HCT116 (cell line): Measurements from ENCODE around the gene RMND1. TPM values are rescaled to one million over a fixed set of nuclear protein-coding genes. Genes with fewer than 3 reads are reported as not detected.
A peak's percentile ranks its signal among the peaks of the same experiment; 100 is the strongest.

Experiments
- ATAC-seq: fragments of 200-7000 bp; cut with Tn5 transposase; 2 replicates; pipeline ENCODE4 v1.9.1; 2020; ENCODE audit warnings: mild to moderate bottlenecking, moderate library complexity
- BruUV-seq: library from RNA; stranded (reverse); fragments of 400-500 nt; replicated peaks from 2 replicates; lab custom pipeline; 2021; lab: Mats Ljungman, UMichigan
- CTCF ChIA-PET: fragments of 300-600 bp; sonication (Branson Sonifier 250); formaldehyde crosslinking; loops from one replicate; lab custom pipeline; 2021; ENCODE audit warnings: antibody characterized with exemption; lab: Charles Lee
- POLR2A ChIA-PET: fragments of 300-600, 350-600 bp; sonication (Branson Sonifier 250); formaldehyde crosslinking; loops from one replicate; lab custom pipeline; 2021; ENCODE audit warnings: antibody characterized with exemption; lab: Charles Lee
- RAD21 ChIA-PET, 2 experiments: fragments of 300-600 bp; sonication (Branson Sonifier 250); formaldehyde crosslinking; loops; one replicate each; lab custom pipeline; 2023; ENCODE audit warnings: low total read pairs in 2 of 2; ENCODE audit not compliant: uncharacterized antibody in 2 of 2, unreplicated experiment in 2 of 2, low non-redundant PET in 1 of 2; lab: Charles Lee
- DNase-seq: peaks from one replicate; pipeline ENCODE4 v3.0.0-alpha.2; 2010; ENCODE audit warnings: low read depth, low spot score
- H2AFZ ChIP-seq: fragments of 200-600 bp; shearing (Covaris generic), sonication (generic); 2 replicates; pipeline ENCODE4 v1.6.1; 2017; ENCODE audit warnings: low read depth, mixed run types, mixed read lengths, antibody characterized with exemption, low read length; ENCODE audit not compliant: poor library complexity, severe bottlenecking
- H3K27ac ChIP-seq: 2 replicates; pipeline ENCODE4 v1.5.1; 2012; ENCODE audit warnings: low read depth, low read length
- H3K27me3 ChIP-seq: fragments of 200-600 bp; sonication (generic); 2 replicates; pipeline ENCODE4 v1.6.1; 2016; ENCODE audit warnings: mixed run types, low read length, mixed read lengths; ENCODE audit not compliant: insufficient read depth
- H3K36me3 ChIP-seq, 2 experiments: fragments of 200-500 bp in 1 of 2; fragments of 200-600 bp in 1 of 2; sonication (Bioruptor generic) in 1 of 2; sonication (generic) in 1 of 2; 2 replicates each; pipeline versions ENCODE4 v1.5.1 to v1.6.1; 2014 to 2016; ENCODE audit warnings: low read length in 2 of 2, inconsistent platforms in 1 of 2, mixed read lengths in 1 of 2, mixed run types in 1 of 2; ENCODE audit not compliant: insufficient read depth in 2 of 2, control insufficient read depth in 1 of 2
- H3K4me1 ChIP-seq, 2 experiments: fragments of 200-600 bp in 1 of 2; sonication (generic) in 1 of 2; 2 replicates each; pipeline versions ENCODE4 v1.5.1 to v1.6.1; 2012 to 2017; ENCODE audit warnings: low read length in 2 of 2, inconsistent platforms in 1 of 2, mild to moderate bottlenecking in 1 of 2, mixed read lengths in 1 of 2, mixed run types in 1 of 2, moderate library complexity in 1 of 2; ENCODE audit not compliant: insufficient read depth in 2 of 2, control insufficient read depth in 1 of 2
- H3K4me2 ChIP-seq: fragments of 200-600 bp; sonication (generic); 2 replicates; pipeline ENCODE4 v1.6.1; 2017; ENCODE audit warnings: mixed run types, low read length, mixed read lengths
- H3K4me3 ChIP-seq, 2 experiments: fragments of 200-600 bp in 1 of 2; sonication (generic) in 1 of 2; replicated peaks in 1 of 2; 2 replicates each; pipeline ENCODE4 v1.5.1; 2011 to 2016; ENCODE audit warnings: low read length in 2 of 2, control low read depth in 1 of 2, low read depth in 1 of 2, mild to moderate bottlenecking in 1 of 2, mixed read lengths in 1 of 2, mixed run types in 1 of 2
- H3K79me2 ChIP-seq: fragments of 200-600 bp; sonication (generic); 2 replicates; pipeline ENCODE4 v1.6.1; 2017; ENCODE audit warnings: mild to moderate bottlenecking, mixed run types, low read length, moderate library complexity, mixed read lengths; ENCODE audit not compliant: insufficient read depth
- H3K9ac ChIP-seq: fragments of 200-600 bp; sonication (generic); 2 replicates; pipeline ENCODE4 v1.6.1; 2016; ENCODE audit warnings: low read length, mixed read lengths
- H3K9me2 ChIP-seq: fragments of 200-600 bp; sonication (generic), shearing (Covaris generic); 2 replicates; pipeline ENCODE4 v1.6.1; 2017; ENCODE audit warnings: mixed run types, mild to moderate bottlenecking, moderate library complexity; ENCODE audit not compliant: insufficient read depth
- H3K9me3 ChIP-seq, 2 experiments: fragments of 200-500 bp in 1 of 2; fragments of 200-600 bp in 1 of 2; sonication (Bioruptor generic) in 1 of 2; sonication (generic) in 1 of 2; 2 replicates each; pipeline ENCODE4 v1.6.1; 2014 to 2017; ENCODE audit warnings: low read length in 2 of 2, mixed read lengths in 2 of 2, inconsistent platforms in 1 of 2, low read depth in 1 of 2, mild to moderate bottlenecking in 1 of 2, mixed run types in 1 of 2, moderate library complexity in 1 of 2; ENCODE audit not compliant: control insufficient read depth in 1 of 2, insufficient read depth in 1 of 2
- H4K20me1 ChIP-seq: fragments of 200-600 bp; sonication (generic), shearing (Covaris generic); 2 replicates; pipeline ENCODE4 v1.6.1; 2017; ENCODE audit warnings: mixed run types, mild to moderate bottlenecking, moderate library complexity; ENCODE audit not compliant: insufficient read depth
- CBX3 ChIP-seq: IDR thresholded peaks from 2 replicates; pipeline ENCODE4 v1.6.1; 2012; ENCODE audit warnings: low read depth
- EGR1 ChIP-seq: IDR thresholded peaks from 2 replicates; pipeline ENCODE4 v1.6.1; 2012; ENCODE audit warnings: low read depth
- ELF1 ChIP-seq: IDR thresholded peaks from 2 replicates; pipeline ENCODE4 v1.6.1; 2012; ENCODE audit warnings: low read depth, borderline replicate concordance
- EZH2 ChIP-seq: fragments of 200-600 bp; sonication (generic); IDR thresholded peaks from 2 replicates; pipeline ENCODE4 v1.6.1; 2017; ENCODE audit warnings: antibody characterized with exemption, mixed run types
- EZH2phosphoT487 ChIP-seq: fragments of 200-600 bp; IDR thresholded peaks from 2 replicates; pipeline ENCODE4 v1.6.1; 2018; ENCODE audit warnings: antibody characterized with exemption, borderline replicate concordance
- FOSL1 ChIP-seq: IDR thresholded peaks from 2 replicates; pipeline ENCODE4 v1.6.1; 2012; ENCODE audit warnings: low read depth
- JUND ChIP-seq: IDR thresholded peaks from 2 replicates; pipeline ENCODE4 v1.6.1; 2012
- POLR2AphosphoS5 ChIP-seq: IDR thresholded peaks from 2 replicates; pipeline ENCODE4 v1.6.1; 2011; ENCODE audit warnings: mild to moderate bottlenecking, low read depth, low read length, moderate library complexity
- RAD21 ChIP-seq: IDR thresholded peaks from 2 replicates; pipeline ENCODE4 v1.6.1; 2012; ENCODE audit warnings: low read depth, mild to moderate bottlenecking
- SIN3A ChIP-seq: IDR thresholded peaks from 2 replicates; pipeline ENCODE4 v1.6.1; 2012; ENCODE audit warnings: low read depth
- SP1 ChIP-seq: IDR thresholded peaks from 2 replicates; pipeline ENCODE4 v1.6.1; 2012; ENCODE audit warnings: low read depth
- SRF ChIP-seq: IDR thresholded peaks from 2 replicates; pipeline ENCODE4 v1.6.1; 2012; ENCODE audit warnings: low read depth
- TCF7L2 ChIP-seq: IDR thresholded peaks from 2 replicates; pipeline ENCODE4 v1.7.0; 2011; ENCODE audit warnings: borderline replicate concordance, inconsistent platforms; ENCODE audit not compliant: insufficient read depth, insufficient read length; ENCODE audit errors: extremely low read depth
- YY1 ChIP-seq: IDR thresholded peaks from 2 replicates; pipeline ENCODE4 v1.6.1; 2011; ENCODE audit warnings: low read length, low read depth, moderate library complexity, mild to moderate bottlenecking; ENCODE audit not compliant: insufficient replicate concordance; ENCODE audit errors: extremely low read depth
- ZBTB33 ChIP-seq: IDR thresholded peaks from 2 replicates; pipeline ENCODE4 v1.6.1; 2011; ENCODE audit warnings: mild to moderate bottlenecking, low read length, moderate library complexity; ENCODE audit not compliant: insufficient replicate concordance; ENCODE audit errors: extremely low read depth
- ZNF274 ChIP-seq: fragments of 200-500 bp; sonication (Bioruptor generic); IDR thresholded peaks from 2 replicates; pipeline ENCODE4 v1.6.1; 2014; ENCODE audit warnings: mild to moderate bottlenecking, low read depth, low read length, inconsistent platforms
- intact Hi-C: fragments of 100-400 bp; cut with micrococcal nuclease; formaldehyde crosslinking; loops from 2 replicates; pipeline ENCODE4 v1.10.0; 2022
- total RNA-seq: library from RNA; stranded (reverse); gene quantifications from one replicate; pipeline ENCODE4 v1.2.1, GENCODE V29; 2021; ENCODE audit not compliant: unreplicated experiment
- TF ChIP-seq, protein P1 (sequence below): IDR thresholded peaks from 2 replicates; pipeline ENCODE4 v1.6.1; 2012; ENCODE audit warnings: low read depth
- TF ChIP-seq, protein P2 (sequence below): IDR thresholded peaks from 2 replicates; pipeline ENCODE4 v1.6.1; 2012
- TF ChIP-seq, protein P3 (sequence below), 3 experiments: fragments of 200-600 bp in 1 of 3; sonication (generic) in 1 of 3; IDR thresholded peaks in 2 of 3; conservative IDR thresholded peaks in 1 of 3; 2 replicates each; pipeline ENCODE4 v1.5.1; 2012 to 2017; ENCODE audit warnings: low read depth in 2 of 3, low read length in 2 of 3, antibody characterized with exemption in 1 of 3, borderline replicate concordance in 1 of 3, control low read depth in 1 of 3, mild to moderate bottlenecking in 1 of 3, mixed read lengths in 1 of 3, mixed run types in 1 of 3, moderate library complexity in 1 of 3; ENCODE audit not compliant: insufficient read depth in 1 of 3

Gene RMND1
- total RNA-seq, 1 experiment from 2014 or later = 28.0 TPM

DNA sequence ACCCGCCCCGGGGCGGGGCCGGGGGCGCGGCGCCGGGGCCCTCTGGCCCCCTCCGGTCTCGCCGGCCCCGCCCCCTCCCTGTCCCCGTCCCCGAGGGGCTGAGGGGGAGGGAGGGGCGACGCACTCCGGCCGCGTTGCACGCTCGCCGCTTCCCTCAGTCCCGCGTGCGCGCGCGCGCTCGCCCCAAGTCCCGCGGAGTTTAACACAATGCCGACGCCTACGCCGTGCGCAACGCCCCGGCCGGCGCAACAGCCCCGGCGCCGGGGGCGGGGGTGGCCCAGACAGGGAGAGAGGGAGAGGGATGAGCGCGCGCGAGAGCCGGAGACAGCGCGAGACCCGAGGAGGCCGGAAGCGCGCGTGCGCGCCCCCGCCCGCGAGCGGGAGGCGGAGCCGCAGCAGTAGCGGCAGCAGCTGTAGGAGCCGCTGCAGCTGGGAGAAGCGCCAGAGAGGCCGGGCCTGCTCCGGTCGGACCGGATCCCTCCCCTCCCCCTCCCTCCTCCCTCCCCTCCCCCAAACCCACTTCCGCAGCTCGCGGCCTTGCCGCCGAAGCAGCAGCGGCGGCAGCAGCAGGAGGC lies 61.6 kb downstream of the RMND1 start:
- H3K9me3 ChIP-seq = no peaks in the 10 kb centered on the region
- H3K4me2 ChIP-seq = peak overlapping the region; percentile 96
- H3K9me2 ChIP-seq = no peaks in the 10 kb centered on the region
- no TSS peak for BruUV-seq
- peak overlapping the region; percentile 99 for H3K27ac ChIP-seq
- ChIA-PET RAD21 (no interaction called here), POLR2A (interaction anchor here (1.2 to 2.0 kb wide), 3 partner anchors 13 to 64 kb away, joined by 5 to 8 read pairs (median 8); no protein-coding TSS in a partner anchor), CTCF (interaction anchor here (0.6 kb wide), 1 partner anchor 16 kb away, joined by 3 read pairs; no protein-coding TSS in a partner anchor)
- peaks cover 83% of the 10 kb centered on the region for H3K79me2 ChIP-seq
- peaks cover 24 to 36% of the 10 kb centered on the region in 2 experiments for H3K4me1 ChIP-seq
- DNase-seq (peak; percentile 96), ATAC-seq (peak; percentile 89)
- H3K4me3 ChIP-seq = peak overlapping the region; percentile 82 to 86
- intact Hi-C loops = loop anchor here (2.0 kb wide), 2 partner anchors 50 to 62 kb away; partner anchors contain the start of gene RMND1
- no peaks in the 10 kb centered on the region for H3K27me3 ChIP-seq
- peak overlapping the region; percentile 98 for H3K9ac ChIP-seq
- H4K20me1 ChIP-seq = peaks cover 3% of the 10 kb centered on the region; the same call in 1 of the 2 replicates
- no peak overlapping the region for H2AFZ ChIP-seq
- no peaks in the 10 kb centered on the region for H3K36me3 ChIP-seq
- TF ChIP-seq ZBTB33 (peak; percentile 97), RAD21 (no peak), CBX3 (peak; percentile 85), JUND (no peak; the same call in 1 of the 2 replicates), ZNF274 (no peak), POLR2AphosphoS5 (no peak; the same call in 1 of the 2 replicates), EZH2 (no peak), FOSL1 (no peak), ELF1 (peak; percentile 51; the same call in 1 of the 2 replicates), SIN3A (peak; percentile 83), SP1 (peak; percentile 71), TCF7L2 (peak; percentile 40), YY1 (no peak), SRF (peak; percentile 25), EGR1 (peak; percentile 99), EZH2phosphoT487 (no peak)
- TF ChIP-seq, protein P1, sequence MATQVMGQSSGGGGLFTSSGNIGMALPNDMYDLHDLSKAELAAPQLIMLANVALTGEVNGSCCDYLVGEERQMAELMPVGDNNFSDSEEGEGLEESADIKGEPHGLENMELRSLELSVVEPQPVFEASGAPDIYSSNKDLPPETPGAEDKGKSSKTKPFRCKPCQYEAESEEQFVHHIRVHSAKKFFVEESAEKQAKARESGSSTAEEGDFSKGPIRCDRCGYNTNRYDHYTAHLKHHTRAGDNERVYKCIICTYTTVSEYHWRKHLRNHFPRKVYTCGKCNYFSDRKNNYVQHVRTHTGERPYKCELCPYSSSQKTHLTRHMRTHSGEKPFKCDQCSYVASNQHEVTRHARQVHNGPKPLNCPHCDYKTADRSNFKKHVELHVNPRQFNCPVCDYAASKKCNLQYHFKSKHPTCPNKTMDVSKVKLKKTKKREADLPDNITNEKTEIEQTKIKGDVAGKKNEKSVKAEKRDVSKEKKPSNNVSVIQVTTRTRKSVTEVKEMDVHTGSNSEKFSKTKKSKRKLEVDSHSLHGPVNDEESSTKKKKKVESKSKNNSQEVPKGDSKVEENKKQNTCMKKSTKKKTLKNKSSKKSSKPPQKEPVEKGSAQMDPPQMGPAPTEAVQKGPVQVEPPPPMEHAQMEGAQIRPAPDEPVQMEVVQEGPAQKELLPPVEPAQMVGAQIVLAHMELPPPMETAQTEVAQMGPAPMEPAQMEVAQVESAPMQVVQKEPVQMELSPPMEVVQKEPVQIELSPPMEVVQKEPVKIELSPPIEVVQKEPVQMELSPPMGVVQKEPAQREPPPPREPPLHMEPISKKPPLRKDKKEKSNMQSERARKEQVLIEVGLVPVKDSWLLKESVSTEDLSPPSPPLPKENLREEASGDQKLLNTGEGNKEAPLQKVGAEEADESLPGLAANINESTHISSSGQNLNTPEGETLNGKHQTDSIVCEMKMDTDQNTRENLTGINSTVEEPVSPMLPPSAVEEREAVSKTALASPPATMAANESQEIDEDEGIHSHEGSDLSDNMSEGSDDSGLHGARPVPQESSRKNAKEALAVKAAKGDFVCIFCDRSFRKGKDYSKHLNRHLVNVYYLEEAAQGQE = no peak
- TF ChIP-seq, protein P2, sequence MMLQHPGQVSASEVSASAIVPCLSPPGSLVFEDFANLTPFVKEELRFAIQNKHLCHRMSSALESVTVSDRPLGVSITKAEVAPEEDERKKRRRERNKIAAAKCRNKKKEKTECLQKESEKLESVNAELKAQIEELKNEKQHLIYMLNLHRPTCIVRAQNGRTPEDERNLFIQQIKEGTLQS = no peak
- TF ChIP-seq, protein P3, sequence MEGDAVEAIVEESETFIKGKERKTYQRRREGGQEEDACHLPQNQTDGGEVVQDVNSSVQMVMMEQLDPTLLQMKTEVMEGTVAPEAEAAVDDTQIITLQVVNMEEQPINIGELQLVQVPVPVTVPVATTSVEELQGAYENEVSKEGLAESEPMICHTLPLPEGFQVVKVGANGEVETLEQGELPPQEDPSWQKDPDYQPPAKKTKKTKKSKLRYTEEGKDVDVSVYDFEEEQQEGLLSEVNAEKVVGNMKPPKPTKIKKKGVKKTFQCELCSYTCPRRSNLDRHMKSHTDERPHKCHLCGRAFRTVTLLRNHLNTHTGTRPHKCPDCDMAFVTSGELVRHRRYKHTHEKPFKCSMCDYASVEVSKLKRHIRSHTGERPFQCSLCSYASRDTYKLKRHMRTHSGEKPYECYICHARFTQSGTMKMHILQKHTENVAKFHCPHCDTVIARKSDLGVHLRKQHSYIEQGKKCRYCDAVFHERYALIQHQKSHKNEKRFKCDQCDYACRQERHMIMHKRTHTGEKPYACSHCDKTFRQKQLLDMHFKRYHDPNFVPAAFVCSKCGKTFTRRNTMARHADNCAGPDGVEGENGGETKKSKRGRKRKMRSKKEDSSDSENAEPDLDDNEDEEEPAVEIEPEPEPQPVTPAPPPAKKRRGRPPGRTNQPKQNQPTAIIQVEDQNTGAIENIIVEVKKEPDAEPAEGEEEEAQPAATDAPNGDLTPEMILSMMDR (IDR thresholded peaks at IDR 0.05 in 2 of 3, conservative IDR thresholded peaks at IDR 0.05 in 1 of 3; ENCODE audit: borderline replicate concordance in 1 of 3, insufficient read depth in 1 of 3, low read depth in 2 of 3, low read length in 2 of 3) = no peak
